Measurements from ENCODE around the gene MRPL17.
"Not testable (repeated sequence)": the region's sequence is repeated elsewhere in the genome, so short reads cannot be mapped to it uniquely, and the experiment has no call there.

MRPL17 gene

DNA sequence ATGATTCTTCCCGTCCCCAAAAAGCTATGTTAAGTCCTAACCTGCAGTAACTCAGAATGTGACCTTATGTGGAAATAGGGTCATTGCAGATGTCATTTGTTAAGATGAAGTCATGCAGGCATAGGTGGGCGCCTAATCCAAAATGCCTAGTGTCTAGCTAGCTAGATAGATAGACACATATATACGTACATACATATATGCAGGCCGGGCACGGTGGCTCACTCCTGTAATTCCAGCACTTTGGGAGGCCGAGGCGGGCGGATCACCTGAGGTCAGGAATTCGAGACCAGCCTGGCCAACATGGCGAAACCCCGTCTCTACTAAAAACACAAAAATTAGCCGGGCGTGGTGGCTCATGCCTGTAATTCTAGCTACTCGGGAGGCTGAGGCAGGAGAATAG is 928 bp upstream of the MRPL17 start:
- DNase-seq (ENCODE audit: low read depth in 3 of 3, low spot score in 1 of 3) = not testable (repeated sequence)

DNA sequence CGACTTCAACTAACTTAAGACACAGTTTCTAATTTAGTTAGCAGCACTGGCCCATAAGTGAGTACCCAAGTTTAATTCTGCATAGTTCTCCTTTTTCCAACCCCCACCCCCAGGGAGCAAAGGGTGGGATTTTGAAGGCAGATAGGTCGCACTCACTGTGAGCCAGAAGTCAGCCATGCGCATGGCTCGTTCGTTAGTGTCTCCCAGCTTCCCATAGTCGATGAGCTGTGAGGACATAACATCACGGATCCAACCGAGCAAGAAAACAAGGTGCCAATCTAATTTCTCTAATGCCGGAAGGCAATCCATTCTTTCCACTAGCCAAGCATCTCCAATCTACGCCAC is 577 bp downstream of the MRPL17 start:
- DNase-seq (ENCODE audit: low read depth in 3 of 3, low spot score in 1 of 3) = no peak

GRCh38 chr11:6681949-6682348 is 1.2 kb downstream of the MRPL17 start:
- no peak for DNase-seq (ENCODE audit: low read depth in 3 of 3, low spot score in 1 of 3)

- DNase-seq (ENCODE audit: low read depth in 3 of 3, low spot score in 1 of 3) = no peak
Measured at GRCh38 chr11:6681505-6681904, 1.6 kb downstream of the MRPL17 start.

GRCh38 chr11:6677018-6677417 is 6.1 kb downstream of the MRPL17 start:
- DNase-seq (ENCODE audit: low read depth in 3 of 3, low spot score in 1 of 3) = no peak

DNA sequence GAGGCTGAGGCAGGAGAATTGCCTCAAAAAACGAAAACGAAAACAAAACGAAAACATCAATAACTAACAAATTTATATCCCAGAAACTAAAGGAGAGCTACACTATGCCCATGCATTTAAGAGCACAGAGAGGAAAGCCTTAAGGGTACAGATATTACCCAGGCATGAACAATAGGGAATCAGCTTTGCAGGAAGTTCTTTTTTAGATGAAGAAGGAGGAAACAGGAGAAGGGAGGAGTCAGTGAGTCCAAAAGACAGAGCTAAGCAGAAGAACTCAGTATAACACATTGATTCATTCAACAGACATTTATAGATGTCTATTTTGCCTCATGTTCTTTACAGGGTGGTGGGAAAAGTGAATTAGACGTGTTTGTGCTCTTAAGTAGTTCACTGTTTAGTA is 8.3 kb downstream of the MRPL17 start:
- DNase-seq (ENCODE audit: low read depth in 3 of 3, low spot score in 1 of 3) = no peak

GRCh38 chr11:6674219-6674597 is 8.9 kb downstream of the MRPL17 start:
- DNase-seq (ENCODE audit: low read depth in 3 of 3, low spot score in 1 of 3) = no peak

DNA sequence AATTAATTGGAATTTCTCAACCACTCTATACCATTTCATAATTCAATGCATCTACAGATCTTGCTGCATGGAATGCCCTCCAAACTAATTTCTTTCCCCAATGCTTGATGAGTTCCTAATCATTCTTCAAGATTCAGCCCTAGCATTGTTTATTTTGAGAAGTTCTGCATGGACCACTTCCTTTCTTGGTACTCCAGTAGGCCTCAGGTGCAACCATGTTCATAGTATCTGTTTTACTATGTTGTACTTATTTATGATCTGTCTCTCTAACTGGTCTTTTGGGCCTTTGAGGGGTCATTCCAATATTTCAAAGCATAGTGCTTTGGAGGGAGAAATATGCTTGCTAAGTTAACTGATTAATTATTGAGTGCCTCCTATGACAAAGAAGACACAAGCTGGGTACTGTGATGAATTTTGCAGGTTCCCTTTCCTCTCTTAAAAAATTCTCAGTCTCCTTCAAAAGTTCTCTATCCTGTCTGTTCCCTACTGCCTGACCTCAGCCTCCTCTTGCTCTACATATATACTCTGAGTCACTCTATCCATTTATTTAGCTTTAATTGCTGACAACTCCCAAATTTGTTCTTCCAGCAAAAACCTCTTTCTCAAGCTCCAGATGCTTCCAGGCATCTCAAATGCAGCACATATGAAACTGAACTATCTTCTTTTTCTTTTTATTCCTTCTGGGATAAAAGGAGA is 9.5 kb downstream of the MRPL17 start:
- DNase-seq (ENCODE audit: low read depth in 3 of 3, low spot score in 1 of 3) = no peak

DNA sequence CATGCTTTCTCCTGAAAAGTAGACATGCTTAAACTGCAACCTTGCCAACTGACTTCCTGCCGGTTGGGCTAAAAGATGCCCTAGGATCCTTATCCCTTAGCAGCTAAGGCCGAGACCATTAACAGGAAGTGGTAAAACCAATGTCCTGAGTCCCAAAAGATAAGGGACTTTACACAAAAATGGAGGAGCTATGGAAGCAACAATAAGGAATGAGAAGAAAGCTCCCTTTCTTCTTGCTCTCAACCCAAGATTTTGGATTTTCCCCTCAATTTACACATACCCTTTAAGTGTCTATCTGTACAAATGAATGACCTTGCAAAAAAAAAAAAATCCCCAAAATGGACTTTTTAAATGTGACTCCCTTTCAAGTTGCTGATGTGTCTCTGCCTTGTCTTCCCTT is 11.1 kb downstream of the MRPL17 start:
- DNase-seq (ENCODE audit: low read depth in 3 of 3, low spot score in 1 of 3) = no peak

GRCh38 chr11:6670202-6670830 is 12.8 kb downstream of the MRPL17 start:
- no peak for DNase-seq (ENCODE audit: low read depth in 3 of 3, low spot score in 1 of 3)

DNA sequence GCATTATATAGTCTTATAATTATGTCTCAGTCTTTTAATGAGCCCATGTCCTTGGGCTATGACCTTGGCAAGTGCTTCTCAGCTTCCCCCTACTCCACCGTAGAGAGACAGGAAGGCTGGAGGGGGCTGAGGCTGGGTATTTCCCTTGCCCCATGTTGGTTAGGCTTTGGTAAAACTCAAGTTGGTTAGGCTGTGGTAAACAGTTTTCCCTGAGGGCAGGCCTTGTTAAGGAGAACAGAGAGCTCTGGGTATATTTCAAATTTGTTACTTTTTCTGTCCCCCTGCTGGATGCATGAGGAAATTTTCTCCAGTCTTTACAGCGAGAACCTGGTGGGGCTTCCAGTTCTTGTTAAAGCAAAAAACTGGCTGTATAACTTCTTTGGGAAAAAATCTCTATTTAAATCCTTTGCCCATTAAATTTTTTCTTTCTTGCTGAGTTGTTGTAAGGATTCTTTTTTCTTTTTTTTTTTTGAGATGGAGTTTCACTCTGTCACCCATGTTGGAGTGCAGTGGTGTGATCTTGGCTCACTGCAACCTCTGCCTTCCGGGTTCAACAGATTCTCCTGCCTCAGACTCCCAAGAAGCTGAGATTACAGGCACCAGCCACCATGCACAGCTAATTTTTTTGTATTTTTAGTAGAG is 15.3 kb downstream of the MRPL17 start:
- DNase-seq (ENCODE audit: low read depth in 3 of 3, low spot score in 1 of 3) = peak in 1 of 3 donors; percentile 16

DNA sequence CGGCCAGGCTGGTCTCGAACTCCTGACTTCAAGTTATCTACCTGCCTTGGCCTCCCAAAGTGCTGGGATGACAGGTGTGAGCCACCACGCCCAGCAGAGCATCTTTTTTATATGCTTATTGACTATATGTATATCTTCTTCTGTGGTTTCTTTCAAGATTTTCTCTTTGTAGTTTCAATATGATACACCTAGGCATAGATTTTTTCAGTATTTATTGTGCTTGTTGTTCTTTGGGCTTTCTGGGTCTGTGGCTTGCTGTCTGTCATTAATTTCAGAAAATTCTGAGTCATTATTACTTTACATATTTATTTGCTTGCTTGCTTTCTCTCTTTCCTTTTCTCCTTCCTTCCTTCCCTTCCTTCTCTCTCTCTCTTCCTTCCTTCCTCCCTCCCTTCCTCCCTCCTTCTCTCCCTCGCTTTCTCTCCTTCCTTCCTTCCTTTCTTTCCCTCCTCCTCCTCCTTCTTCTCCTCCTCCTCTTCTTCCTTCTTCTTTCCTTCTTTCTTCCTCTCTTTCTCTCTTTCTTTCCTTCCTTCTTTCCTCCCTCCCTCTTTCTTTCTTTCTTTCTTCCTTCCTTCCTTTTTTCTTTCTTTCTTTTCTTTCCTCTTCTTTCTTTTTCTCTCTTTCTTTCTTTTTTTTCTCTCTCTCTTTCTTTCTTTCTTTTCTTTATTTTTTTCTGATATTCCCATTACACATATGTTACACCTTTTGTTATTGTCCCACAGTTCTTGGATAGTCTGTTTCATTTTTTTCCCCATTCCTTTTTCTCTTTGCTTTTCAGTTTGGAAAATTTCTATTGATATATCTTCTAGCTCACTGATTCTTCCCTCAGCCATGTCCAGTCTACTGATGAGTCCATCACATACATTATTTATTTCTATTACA is 16.6 kb downstream of the MRPL17 start:
- no peak for DNase-seq (ENCODE audit: low read depth in 3 of 3, low spot score in 1 of 3)

- DNase-seq (ENCODE audit: low read depth in 3 of 3, low spot score in 1 of 3) = no peak
Measured at GRCh38 chr11:6664551-6664950, 18.6 kb downstream of the MRPL17 start.

DNA sequence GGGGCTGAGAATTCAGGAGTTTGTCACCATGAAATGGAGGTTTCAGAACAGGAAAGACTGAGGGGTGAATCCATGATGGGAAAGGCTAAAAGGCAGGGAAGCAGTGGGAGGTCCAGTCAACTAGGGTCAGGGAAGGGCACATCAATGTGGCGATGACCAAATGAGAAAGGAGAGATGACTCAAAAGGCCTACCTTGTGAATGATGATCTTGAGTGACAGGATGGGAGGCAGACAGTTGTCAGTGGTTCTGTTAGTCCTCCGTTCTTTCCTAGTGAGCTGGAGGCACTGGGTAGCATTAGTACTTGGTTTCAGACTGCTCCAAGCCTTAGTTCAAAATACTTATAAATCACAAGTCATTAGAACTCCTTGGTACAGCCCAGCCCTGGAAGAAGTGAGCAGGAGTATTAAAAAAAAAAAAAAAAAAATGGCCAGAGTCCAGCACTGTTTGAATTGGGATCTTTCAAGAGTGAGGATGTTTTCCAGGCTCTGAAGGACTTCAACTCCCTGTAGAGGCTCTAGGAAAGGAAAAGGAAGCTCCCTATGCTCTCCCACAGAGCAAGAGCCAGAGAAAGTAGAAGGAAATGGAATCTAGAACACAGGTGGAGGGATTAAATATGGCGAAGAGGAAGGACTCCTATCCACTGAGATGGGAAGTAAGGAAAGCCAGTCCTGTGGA is 19.2 kb downstream of the MRPL17 start:
- no peak for DNase-seq (ENCODE audit: low read depth in 3 of 3, low spot score in 1 of 3)

DNA sequence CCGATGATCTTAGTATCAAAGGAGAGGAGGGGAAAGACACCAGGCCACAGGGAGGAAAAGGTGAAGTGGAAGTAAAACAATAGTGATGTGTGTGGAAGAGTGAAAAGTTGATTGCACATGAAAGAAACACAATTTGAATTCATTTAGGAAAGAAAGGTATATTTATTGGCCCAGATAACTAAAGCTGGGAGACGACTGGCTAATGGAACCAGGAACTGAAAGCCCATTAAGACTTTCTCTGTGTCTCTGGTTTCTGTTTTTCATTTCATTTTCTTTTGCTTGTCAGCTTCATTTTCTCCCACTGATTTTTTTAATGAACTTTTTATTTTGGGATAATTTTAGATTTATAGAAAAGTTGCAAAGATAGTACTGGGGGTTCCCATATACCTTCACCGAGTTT is 22.4 kb downstream of the MRPL17 start:
- no peak for DNase-seq (ENCODE audit: low read depth in 3 of 3, low spot score in 1 of 3)

DNA sequence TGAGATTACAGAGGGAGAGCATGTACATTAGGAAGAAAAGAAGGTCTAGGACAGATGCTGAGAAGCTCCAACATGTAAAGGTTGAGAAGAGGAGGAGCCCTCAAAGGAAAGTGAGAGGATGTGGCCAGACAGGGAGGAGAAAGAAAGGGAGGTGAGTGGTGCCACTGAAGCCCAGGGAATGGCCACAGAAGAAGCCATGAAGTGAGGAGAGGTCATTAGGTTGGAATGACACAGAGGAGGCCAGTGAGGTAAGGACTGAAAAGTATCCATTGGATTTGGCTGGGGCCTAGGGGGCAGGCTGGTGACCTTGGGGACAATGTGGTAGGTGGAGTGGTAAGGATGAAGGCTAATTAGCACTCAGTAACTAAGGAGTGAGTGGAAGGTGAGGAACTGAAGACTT is 24.5 kb downstream of the MRPL17 start:
- no peak for DNase-seq (ENCODE audit: low read depth in 3 of 3, low spot score in 1 of 3)

DNA sequence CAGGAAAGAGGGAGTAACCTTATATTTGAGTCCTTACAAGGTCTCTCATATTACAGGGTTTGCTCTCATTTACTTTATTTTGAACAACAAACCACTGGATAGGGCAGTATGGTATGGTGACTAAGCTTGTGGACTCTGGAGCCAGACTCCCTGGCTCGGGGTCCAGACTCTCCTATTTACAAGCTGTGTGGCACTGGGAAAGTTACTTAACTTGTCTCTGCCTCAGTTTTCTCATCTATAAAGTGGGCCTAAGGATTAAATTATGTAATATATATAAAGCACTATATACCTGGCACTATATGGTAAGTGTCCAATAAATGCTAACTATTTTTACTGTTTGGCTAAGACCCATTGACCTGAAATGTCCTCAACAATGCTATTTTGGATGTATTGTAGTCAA is 25.8 kb downstream of the MRPL17 start:
- DNase-seq (ENCODE audit: low read depth in 3 of 3, low spot score in 1 of 3) = no peak

GRCh38 chr11:6656936-6657335 is 26.2 kb downstream of the MRPL17 start:
- no peak for DNase-seq (ENCODE audit: low read depth in 3 of 3, low spot score in 1 of 3)

DNA sequence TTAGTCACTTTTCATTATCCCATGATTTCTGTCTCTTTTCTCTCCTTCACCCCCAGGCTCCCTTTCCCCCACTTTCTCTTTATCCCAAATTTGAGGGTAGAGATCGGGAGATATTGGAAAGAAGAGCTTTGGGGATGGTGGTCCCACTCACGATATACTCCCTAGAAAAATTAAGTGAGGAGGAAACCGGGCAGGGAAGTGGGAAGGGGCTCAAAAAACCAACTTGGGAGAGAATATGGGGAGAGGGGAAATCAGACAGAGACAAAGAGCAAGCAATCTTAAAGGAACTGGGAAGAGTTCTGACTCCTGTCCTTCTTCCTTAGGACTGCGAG is 26.6 kb downstream of the MRPL17 start:
- DNase-seq (ENCODE audit: low read depth in 3 of 3, low spot score in 1 of 3) = no peak

DNA sequence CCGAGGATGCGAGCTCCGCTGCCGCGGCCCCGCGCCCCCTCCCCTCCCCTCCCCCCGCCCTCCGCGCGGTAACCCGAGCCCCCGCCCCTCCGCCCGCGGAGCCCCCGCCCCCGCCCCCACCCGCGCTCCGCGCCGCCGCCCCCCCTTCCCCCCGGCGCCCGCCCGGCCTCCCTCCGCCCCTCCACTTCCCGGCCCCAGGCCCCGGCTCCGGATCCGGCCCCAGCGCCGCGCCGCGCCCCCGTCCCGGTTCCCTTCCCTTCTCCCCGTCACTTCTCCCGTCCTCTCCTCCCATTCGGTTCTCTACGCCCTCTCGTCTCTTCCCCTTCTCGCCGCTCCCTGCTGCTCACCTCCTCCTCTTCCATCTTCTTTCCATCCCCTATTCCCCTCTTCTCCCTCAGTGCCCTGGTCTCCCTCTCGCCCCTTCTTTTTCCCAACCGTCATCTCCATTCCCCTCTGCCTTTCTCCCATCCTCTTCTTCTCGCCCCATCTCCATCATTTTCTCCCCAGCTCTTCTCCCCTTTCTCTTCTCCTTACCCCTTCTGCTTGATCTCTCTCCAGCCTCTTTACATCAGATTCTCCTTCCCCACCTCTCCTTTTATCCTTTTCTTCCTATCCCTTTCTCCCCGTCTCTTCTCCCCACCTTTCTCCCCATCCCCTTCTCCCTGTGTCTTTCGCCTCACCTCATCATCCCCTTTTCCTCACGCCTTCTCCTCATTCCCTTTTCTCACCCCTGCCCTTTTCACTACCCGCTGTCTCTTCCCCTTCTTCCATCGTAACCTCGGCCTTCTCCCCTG is 27.2 kb downstream of the MRPL17 start, which contains the start of gene DCHS1:
Gene DCHS1 (minus strand): TSS at position 20 of the 794 bp plus-strand sequence. CDS start 14,196 bp downstream, outside the sequence.
- DNase-seq (ENCODE audit: low read depth in 3 of 3, low spot score in 1 of 3) = no peak

Data from stimulated activated CD4-positive, alpha-beta T cell treated with anti-CD3 and anti-CD28 coated beads, TNF-alpha, amount 100 ng/mL, for 1 hour (primary cell).